ENCODE results near the gene GPM6B. TPM values are rescaled to one million over a fixed set of nuclear protein-coding genes. Genes with fewer than 3 reads are reported as not detected.

The GPM6B gene
- total and polyA plus RNA-seq, 2 of the 4 experiments (the other 2 are of a cell fraction), result 4.2 to 5.9 TPM

- TF ChIP-seq USF2 (IDR thresholded peaks at IDR 0.05; ENCODE audit: low read depth, low read length) (0 out of 2 replicates have a peak, but pooled peaks have one; percentile 22), CHD1 (IDR thresholded peaks at IDR 0.05; ENCODE audit: low read depth, low read length) (no peak), RAD21 (IDR thresholded peaks at IDR 0.05; ENCODE audit: low read length) (peak; percentile 28; the same call in 1 of the 2 replicates)
Observed at GRCh38 chrX:13734278-13735172, 82.4 kb downstream of the GPM6B start, which contains the start of the genes OFD1 and TRAPPC2 (continued).

All from IMR-90 (cell line).